Suprapubic skin (tissue), 3 donors: ENCODE data around the gene TMEM178A.

ENCODE experiments used
- EP300 ChIP-seq: sonication (generic); formaldehyde crosslinking; IDR thresholded peaks from one replicate; pipeline ENCODE4 v1.6.1; 2017; ENCODE audit warnings: antibody characterized with exemption
- POLR2A ChIP-seq, 2 donors: fragments of 450-650 bp; IDR thresholded peaks; one replicate each; pipeline ENCODE4 v1.6.1; 2017; ENCODE audit warnings: antibody characterized with exemption in 2 of 2, mild to moderate bottlenecking in 2 of 2, moderate library complexity in 2 of 2
- TF ChIP-seq, protein P1 (sequence below), 2 donors: fragments of 200-600 bp in 1 of 2; fragments of 450-650 bp in 1 of 2; sonication (generic) in 1 of 2; IDR thresholded peaks; one replicate each; pipeline ENCODE4 v1.5.1; 2016 to 2019; ENCODE audit warnings: antibody characterized with exemption in 2 of 2, mild to moderate bottlenecking in 1 of 2, moderate library complexity in 1 of 2

- TF ChIP-seq POLR2A (IDR thresholded peaks at IDR 0.05), result no peak
- no peak for TF ChIP-seq EP300
- TF ChIP-seq, protein P1, sequence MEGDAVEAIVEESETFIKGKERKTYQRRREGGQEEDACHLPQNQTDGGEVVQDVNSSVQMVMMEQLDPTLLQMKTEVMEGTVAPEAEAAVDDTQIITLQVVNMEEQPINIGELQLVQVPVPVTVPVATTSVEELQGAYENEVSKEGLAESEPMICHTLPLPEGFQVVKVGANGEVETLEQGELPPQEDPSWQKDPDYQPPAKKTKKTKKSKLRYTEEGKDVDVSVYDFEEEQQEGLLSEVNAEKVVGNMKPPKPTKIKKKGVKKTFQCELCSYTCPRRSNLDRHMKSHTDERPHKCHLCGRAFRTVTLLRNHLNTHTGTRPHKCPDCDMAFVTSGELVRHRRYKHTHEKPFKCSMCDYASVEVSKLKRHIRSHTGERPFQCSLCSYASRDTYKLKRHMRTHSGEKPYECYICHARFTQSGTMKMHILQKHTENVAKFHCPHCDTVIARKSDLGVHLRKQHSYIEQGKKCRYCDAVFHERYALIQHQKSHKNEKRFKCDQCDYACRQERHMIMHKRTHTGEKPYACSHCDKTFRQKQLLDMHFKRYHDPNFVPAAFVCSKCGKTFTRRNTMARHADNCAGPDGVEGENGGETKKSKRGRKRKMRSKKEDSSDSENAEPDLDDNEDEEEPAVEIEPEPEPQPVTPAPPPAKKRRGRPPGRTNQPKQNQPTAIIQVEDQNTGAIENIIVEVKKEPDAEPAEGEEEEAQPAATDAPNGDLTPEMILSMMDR (IDR thresholded peaks at IDR 0.05), result no peak
Measured at GRCh38 chr2:39732482-39732881, 66.8 kb downstream of the TMEM178A start.
